A673 (cell line): ENCODE results near the gene KCNG2.

Experiments used
- CTCF ChIP-seq: fragments of 300-800, 200-600 bp; sonication (generic); conservative IDR thresholded peaks from 2 replicates; pipeline ENCODE4 v1.5.1; 2017; ENCODE audit warnings: low read depth, mild to moderate bottlenecking, antibody characterized with exemption, low read length, moderate library complexity, mixed read lengths
- EZH2 ChIP-seq: fragments of 200-600 bp; sonication (generic); IDR thresholded peaks from 2 replicates; pipeline ENCODE4 v1.6.1; 2017; ENCODE audit warnings: borderline replicate concordance, low read depth, mild to moderate bottlenecking, mixed read lengths, antibody characterized with exemption, low read length; ENCODE audit not compliant: poor library complexity, severe bottlenecking

GRCh38 chr18:79889569-79889968 is 91.8 kb downstream of the KCNG2 start:
- no peak for TF ChIP-seq CTCF
- no peak for TF ChIP-seq EZH2
